HEK293 (cell line): Measurements from ENCODE around the gene GALNTL6.

Source experiments
- CTCF ChIA-PET: fragments of 350-600 bp; formaldehyde crosslinking; extraction: SDS; loops from one replicate; lab custom pipeline; 2021; ENCODE audit warnings: antibody characterized with exemption; lab: Yijun Ruan, JAX
- POLR2A ChIA-PET: fragments of 300-600 bp; formaldehyde crosslinking; extraction: SDS; loops from one replicate; lab custom pipeline; 2020; ENCODE audit warnings: antibody characterized with exemption, inconsistent platforms; lab: Yijun Ruan, JAX
- H3K27ac ChIP-seq: fragments of 200-500 bp; sonication (Bioruptor generic); 2 replicates; pipeline ENCODE4 v1.5.1; 2014; ENCODE audit warnings: low read depth, low read length, control low read depth, inconsistent platforms; ENCODE audit errors: extremely low read depth
- H3K36me3 ChIP-seq, 2 experiments: fragments of 200-500 bp in 1 of 2; sonication (Bioruptor generic) in 1 of 2; 1 replicate in 1 of 2; 2 replicates in 1 of 2; pipeline ENCODE4 v1.5.1; 2014 to 2017; ENCODE audit warnings: inconsistent platforms in 2 of 2, low read length in 2 of 2; ENCODE audit not compliant: control insufficient read depth in 2 of 2, insufficient read depth in 1 of 2
- H3K4me1 ChIP-seq: fragments of 200-500 bp; sonication (Bioruptor generic); 2 replicates; pipeline ENCODE4 v1.5.1; 2014; ENCODE audit warnings: mild to moderate bottlenecking, low read length, inconsistent platforms; ENCODE audit not compliant: control insufficient read depth, insufficient read depth
- H3K4me3 ChIP-seq: 2 replicates; pipeline ENCODE4 v1.5.1; 2011; ENCODE audit warnings: low read depth, mild to moderate bottlenecking, control low read depth, low read length, moderate library complexity
- H3K9me3 ChIP-seq: fragments of 200-500 bp; sonication (Bioruptor generic); 2 replicates; pipeline ENCODE4 v1.5.1; 2014; ENCODE audit warnings: low read depth, low read length, inconsistent platforms; ENCODE audit not compliant: control insufficient read depth, insufficient read depth
- BCL11A ChIP-seq: fragments of 450-650 bp; formaldehyde crosslinking; IDR thresholded peaks from 2 replicates; pipeline ENCODE4 v1.5.1; 2016; ENCODE audit warnings: low read depth, missing biosample characterization, missing genetic modification characterization
- GLI4 ChIP-seq: fragments of 450-650 bp; formaldehyde crosslinking; IDR thresholded peaks from 2 replicates; pipeline ENCODE4 v1.5.1; 2016; ENCODE audit warnings: missing biosample characterization, missing genetic modification characterization
- GLIS1 ChIP-seq: fragments of 450-650 bp; formaldehyde crosslinking; IDR thresholded peaks from 2 replicates; pipeline ENCODE4 v1.5.1; 2016; ENCODE audit warnings: missing biosample characterization, missing genetic modification characterization
- HOXC10 ChIP-seq: sonication (generic); formaldehyde crosslinking; IDR thresholded peaks from 2 replicates; pipeline ENCODE4 v1.8.1; 2023; ENCODE audit warnings: mild to moderate bottlenecking, missing genetic modification reagents
- KLF10 ChIP-seq: fragments of 450-650 bp; IDR thresholded peaks from 2 replicates; pipeline ENCODE4 v1.5.1; 2018; ENCODE audit warnings: missing biosample characterization, mild to moderate bottlenecking, missing genetic modification characterization
- KLF7 ChIP-seq: fragments of 450-650 bp; formaldehyde crosslinking; IDR thresholded peaks from 2 replicates; pipeline ENCODE4 v1.5.1; 2016; ENCODE audit warnings: missing biosample characterization, missing genetic modification characterization, borderline replicate concordance
- MZF1 ChIP-seq: fragments of 450-650 bp; formaldehyde crosslinking; IDR thresholded peaks from 2 replicates; pipeline ENCODE4 v1.5.1; 2017; ENCODE audit warnings: missing biosample characterization, missing genetic modification characterization, borderline replicate concordance
- PRDM1 ChIP-seq: fragments of 450-650 bp; formaldehyde crosslinking; IDR thresholded peaks from 2 replicates; pipeline ENCODE4; 2016; ENCODE audit warnings: missing biosample characterization, missing genetic modification characterization
- SCRT2 ChIP-seq: fragments of 450-650 bp; formaldehyde crosslinking; IDR thresholded peaks from 2 replicates; pipeline ENCODE4 v1.5.1; 2016; ENCODE audit warnings: missing biosample characterization, missing genetic modification characterization
- ZBTB44 ChIP-seq: fragments of 450-650 bp; IDR thresholded peaks from 2 replicates; pipeline ENCODE4 v1.5.1; 2018; ENCODE audit warnings: missing biosample characterization, mild to moderate bottlenecking, missing genetic modification characterization
- ZBTB48 ChIP-seq: fragments of 450-650 bp; formaldehyde crosslinking; IDR thresholded peaks from 2 replicates; pipeline ENCODE4 v1.5.1; 2016; ENCODE audit warnings: missing biosample characterization, missing genetic modification characterization
- ZNF114 ChIP-seq: fragments of 450-650 bp; formaldehyde crosslinking; IDR thresholded peaks from 2 replicates; pipeline ENCODE4 v1.5.0; 2017; ENCODE audit warnings: missing biosample characterization, missing genetic modification characterization
- ZNF140 ChIP-seq: fragments of 450-650 bp; formaldehyde crosslinking; IDR thresholded peaks from 2 replicates; pipeline ENCODE4 v1.5.1; 2016; ENCODE audit warnings: missing biosample characterization, missing genetic modification characterization
- ZNF148 ChIP-seq: fragments of 450-650 bp; formaldehyde crosslinking; IDR thresholded peaks from 2 replicates; pipeline ENCODE4 v1.5.0; 2017; ENCODE audit warnings: missing biosample characterization, missing genetic modification characterization, borderline replicate concordance
- ZNF19 ChIP-seq: fragments of 450-650 bp; formaldehyde crosslinking; IDR thresholded peaks from 2 replicates; pipeline ENCODE4; 2016; ENCODE audit warnings: missing biosample characterization, missing genetic modification characterization, low read depth
- ZNF202 ChIP-seq: fragments of 450-650 bp; formaldehyde crosslinking; IDR thresholded peaks from 2 replicates; pipeline ENCODE4 v1.5.1; 2016; ENCODE audit warnings: missing biosample characterization, missing genetic modification characterization, borderline replicate concordance
- ZNF24 ChIP-seq: fragments of 450-650 bp; formaldehyde crosslinking; IDR thresholded peaks from 2 replicates; pipeline ENCODE4 v1.5.1; 2016; ENCODE audit warnings: missing biosample characterization, missing genetic modification characterization
- ZNF416 ChIP-seq: fragments of 450-650 bp; formaldehyde crosslinking; IDR thresholded peaks from 2 replicates; pipeline ENCODE4 v1.5.1; 2016; ENCODE audit warnings: missing biosample characterization, missing genetic modification characterization
- ZNF518A ChIP-seq: fragments of 450-650 bp; formaldehyde crosslinking; conservative IDR thresholded peaks from 2 replicates; pipeline ENCODE4 v1.5.1; 2016; ENCODE audit warnings: low read depth, missing biosample characterization, missing genetic modification characterization
- ZNF530 ChIP-seq: fragments of 450-650 bp; formaldehyde crosslinking; IDR thresholded peaks from 2 replicates; pipeline ENCODE4 v1.5.1; 2016; ENCODE audit warnings: low read depth, missing biosample characterization, missing genetic modification characterization
- ZNF549 ChIP-seq: fragments of 450-650 bp; IDR thresholded peaks from 2 replicates; pipeline ENCODE4 v1.5.1; 2018; ENCODE audit warnings: missing biosample characterization, missing genetic modification characterization, mild to moderate bottlenecking, inconsistent platforms, moderate library complexity
- ZNF571 ChIP-seq: fragments of 450-650 bp; formaldehyde crosslinking; IDR thresholded peaks from 2 replicates; pipeline ENCODE4 v1.5.0; 2017; ENCODE audit warnings: missing biosample characterization, missing genetic modification characterization
- ZNF596 ChIP-seq: fragments of 450-650 bp; IDR thresholded peaks from 2 replicates; pipeline ENCODE4 v1.5.0; 2018; ENCODE audit warnings: missing biosample characterization, mild to moderate bottlenecking, missing genetic modification characterization, moderate library complexity
- ZNF747 ChIP-seq: fragments of 450-650 bp; formaldehyde crosslinking; IDR thresholded peaks from 2 replicates; pipeline ENCODE4 v1.5.1; 2016; ENCODE audit warnings: missing biosample characterization, missing genetic modification characterization
- ZNF777 ChIP-seq: fragments of 450-650 bp; formaldehyde crosslinking; IDR thresholded peaks from 2 replicates; pipeline ENCODE4 v1.5.1; 2017; ENCODE audit warnings: missing biosample characterization, missing genetic modification characterization, borderline replicate concordance
- ZSCAN23 ChIP-seq: fragments of 450-650 bp; formaldehyde crosslinking; IDR thresholded peaks from 2 replicates; pipeline ENCODE4 v1.5.1; 2016; ENCODE audit warnings: missing biosample characterization, missing genetic modification characterization
- ZSCAN30 ChIP-seq: fragments of 450-650 bp; IDR thresholded peaks from 2 replicates; pipeline ENCODE4 v1.5.1; 2018; ENCODE audit warnings: missing biosample characterization, mild to moderate bottlenecking, missing genetic modification characterization, moderate library complexity

GALNTL6 gene

GRCh38 chr4:172822331-172822730 is 1009.1 kb downstream of the GALNTL6 start:
- H3K36me3 ChIP-seq, result no peaks in the 10 kb centered on the region
- ChIA-PET POLR2A (no interaction called here), CTCF (no interaction called here)
- H3K9me3 ChIP-seq, result no peaks in the 10 kb centered on the region
- H3K27ac ChIP-seq, result no peak overlapping the region
- H3K4me1 ChIP-seq, result no peaks in the 10 kb centered on the region
- no peak overlapping the region for H3K4me3 ChIP-seq
- TF ChIP-seq KLF10 (no peak), GLIS1 (tag by site-specific recombination) (no peak), PRDM1 (no peak), ZNF416 (tag by site-specific recombination) (no peak), SCRT2 (no peak), BCL11A (tag by site-specific recombination) (no peak), HOXC10 (CRISPR knock-in tag) (no peak), ZNF518A (tag by site-specific recombination) (no peak), ZNF549 (tag by site-specific recombination) (no peak), ZNF114 (tag by site-specific recombination) (no peak), ZNF24 (tag by site-specific recombination) (no peak), ZNF596 (no peak)

- ChIA-PET POLR2A (no interaction called here), CTCF (interaction anchor here (0.6 to 0.7 kb wide), 2 partner anchors 793 to 872 kb away, joined by 3 to 4 read pairs; no protein-coding TSS in a partner anchor)
- TF ChIP-seq ZNF530 (tag by site-specific recombination), result no peak
- no peak for TF ChIP-seq ZSCAN30
- TF ChIP-seq ZNF549 (tag by site-specific recombination), result no peak
- TF ChIP-seq MZF1, result no peak
- TF ChIP-seq ZNF571 (tag by site-specific recombination), result no peak
- TF ChIP-seq GLI4, result no peak
- no peak for TF ChIP-seq ZNF19 (tag by site-specific recombination)
- no peak for TF ChIP-seq KLF7 (tag by site-specific recombination)
- no peak for TF ChIP-seq ZBTB44
- TF ChIP-seq ZSCAN23 (tag by site-specific recombination), result no peak
- TF ChIP-seq ZNF148 (tag by site-specific recombination), result no peak
- TF ChIP-seq ZNF140 (tag by site-specific recombination), result no peak
- TF ChIP-seq ZNF202 (tag by site-specific recombination), result no peak
- TF ChIP-seq ZBTB48, result no peak
- TF ChIP-seq ZNF777 (tag by site-specific recombination), result no peak
- no peak for TF ChIP-seq ZNF747
- H3K4me3 ChIP-seq, result no peak overlapping the region
- H3K36me3 ChIP-seq, result no peaks in the 10 kb centered on the region
- no peak overlapping the region for H3K27ac ChIP-seq
- no peaks in the 10 kb centered on the region for H3K4me1 ChIP-seq
- H3K9me3 ChIP-seq, result no peaks in the 10 kb centered on the region
Measured at GRCh38 chr4:172826346-172826745, 1013.1 kb downstream of the GALNTL6 start.
